NCI-H1092 (cell line): ENCODE data around the gene OTOP3.
"Not testable (repeated sequence)": the region's sequence is repeated elsewhere in the genome, so short reads cannot be mapped to it uniquely, and the experiment has no call there.

Source experiments
- DNase-seq: peaks from one replicate; lab custom pipeline; 2025; lab: John Stamatoyannopoulos, UW

OTOP3 gene

GRCh38 chr17:74935585-74936469 is at the start of gene OTOP3:
TSS of gene OTOP3 (plus strand) at chr17:74935898. CDS start at chr17:74935922, 24 bp downstream.
- DNase-seq, result no peak

GRCh38 chr17:74888469-74888868 is 47.2 kb upstream of the OTOP3 start:
- no peak for DNase-seq

- no peak for DNase-seq
These were observed 45.1 kb upstream of the OTOP3 start for GRCh38 chr17:74890554-74890953.

- DNase-seq, result no peak
These were observed 43.5 kb upstream of the OTOP3 start for GRCh38 chr17:74892013-74892841.

- DNase-seq, result no peak
These were observed 42.5 kb upstream of the OTOP3 start, which contains the start of gene FADS6 for GRCh38 chr17:74892974-74893911. TSS of gene FADS6 (minus strand) at chr17:74893633. CDS start at chr17:74893595, 38 bp downstream.

GRCh38 chr17:74893936-74894671 is 41.6 kb upstream of the OTOP3 start:
- DNase-seq, result no peak

GRCh38 chr17:74898376-74898946 is 37.2 kb upstream of the OTOP3 start:
- DNase-seq, result no peak

GRCh38 chr17:74900208-74900607 is 35.5 kb upstream of the OTOP3 start:
- no peak for DNase-seq

- DNase-seq, result no peak
These were observed 34.2 kb upstream of the OTOP3 start for GRCh38 chr17:74901353-74902135.

- no peak for DNase-seq
These were observed 32.7 kb upstream of the OTOP3 start for GRCh38 chr17:74903034-74903433.

- no peak for DNase-seq
These were observed 32.0 kb upstream of the OTOP3 start for GRCh38 chr17:74903671-74904070.

- DNase-seq, result no peak
These were observed 30.9 kb upstream of the OTOP3 start for GRCh38 chr17:74904687-74905409.

- not testable (repeated sequence) for DNase-seq
These were observed 29.4 kb upstream of the OTOP3 start for GRCh38 chr17:74906214-74906793.

GRCh38 chr17:74907012-74907411 is 28.7 kb upstream of the OTOP3 start:
- no peak for DNase-seq

GRCh38 chr17:74909097-74909496 is 26.6 kb upstream of the OTOP3 start:
- not testable (repeated sequence) for DNase-seq

GRCh38 chr17:74911423-74911822 is 24.3 kb upstream of the OTOP3 start:
- not testable (repeated sequence) for DNase-seq

GRCh38 chr17:74916136-74916850 is 19.4 kb upstream of the OTOP3 start:
- DNase-seq, result no peak

GRCh38 chr17:74916851-74917199 is 18.9 kb upstream of the OTOP3 start:
- no peak for DNase-seq
